Daoy (cell line): Measurements from ENCODE around the gene ARHGAP29. TPM values are rescaled to one million over a fixed set of nuclear protein-coding genes. Genes with fewer than 3 reads are reported as not detected.

ENCODE experiments used
- DNase-seq: peaks from one replicate; pipeline ENCODE4 v3.0.0-alpha.2; 2015; ENCODE audit warnings: low read depth
- total RNA-seq: library from RNA; depleted of rRNA; stranded (reverse); fragments of >200 nt; shearing (Covaris generic); gene quantifications from 2 replicates; pipeline ENCODE4 v1.2.3, GENCODE V29; 2014

The ARHGAP29 gene
- total RNA-seq, 1 experiment from 2014 or later: 54.9 TPM

GRCh38 chr1:94265011-94265422 is 27.6 kb upstream of the ARHGAP29 start:
- no peak for DNase-seq

GRCh38 chr1:94260635-94261387 is 23.4 kb upstream of the ARHGAP29 start:
- DNase-seq: no peak

- DNase-seq: no peak
Measured at GRCh38 chr1:94259635-94260289, 22.4 kb upstream of the ARHGAP29 start.

GRCh38 chr1:94258873-94259331 is 21.5 kb upstream of the ARHGAP29 start:
- DNase-seq: peak; percentile 90

- DNase-seq: no peak
Measured at GRCh38 chr1:94257444-94257843, 20.1 kb upstream of the ARHGAP29 start.

- peak; percentile 54 for DNase-seq
Measured at GRCh38 chr1:94255476-94255875, 18.1 kb upstream of the ARHGAP29 start.

GRCh38 chr1:94254073-94254810 is 16.9 kb upstream of the ARHGAP29 start:
- DNase-seq: no peak

- DNase-seq: no peak
Measured at GRCh38 chr1:94253456-94254017, 16.2 kb upstream of the ARHGAP29 start.

GRCh38 chr1:94250341-94250740 is 13.0 kb upstream of the ARHGAP29 start:
- DNase-seq: no peak

GRCh38 chr1:94248956-94249688 is 11.7 kb upstream of the ARHGAP29 start:
- no peak for DNase-seq

- peak; percentile 92 for DNase-seq
Measured at GRCh38 chr1:94247138-94248094, 10.0 kb upstream of the ARHGAP29 start.

- peak; percentile 53 for DNase-seq
Measured at GRCh38 chr1:94246692-94247137, 9.3 kb upstream of the ARHGAP29 start.

- no peak for DNase-seq
Measured at GRCh38 chr1:94245747-94246438, 8.5 kb upstream of the ARHGAP29 start.

- DNase-seq: no peak
Measured at GRCh38 chr1:94244816-94245215, 7.4 kb upstream of the ARHGAP29 start.

GRCh38 chr1:94243665-94244064 is 6.3 kb upstream of the ARHGAP29 start:
- no peak for DNase-seq

- peak; percentile 23 for DNase-seq
Measured at GRCh38 chr1:94240822-94241221, 3.4 kb upstream of the ARHGAP29 start.

- DNase-seq: no peak
Measured at GRCh38 chr1:94239796-94240195, 2.4 kb upstream of the ARHGAP29 start.

GRCh38 chr1:94239051-94239450 is 1.7 kb upstream of the ARHGAP29 start:
- DNase-seq: no peak

- DNase-seq: peak; percentile 70
Measured at GRCh38 chr1:94236630-94237290, 624 bp downstream of the ARHGAP29 start.
